GM18517 (cell line): ENCODE data around the gene SH3BGRL2.
A peak's percentile ranks its signal among the peaks of the same experiment; 100 is the strongest.

ENCODE experiments used
- ATAC-seq: cut with Tn5 transposase; IDR thresholded peaks from one replicate; pipeline ENCODE4 v1.9.1; 2021; ENCODE audit warnings: mild to moderate bottlenecking, moderate library complexity; ENCODE audit not compliant: unreplicated experiment

Gene SH3BGRL2

GRCh38 chr6:79694623-79695343 is 63.7 kb downstream of the SH3BGRL2 start:
- ATAC-seq, result no peak

GRCh38 chr6:79697430-79697829 is 66.3 kb downstream of the SH3BGRL2 start:
- ATAC-seq, result no peak

- ATAC-seq, result no peak
Measured at GRCh38 chr6:79699606-79700005, 68.5 kb downstream of the SH3BGRL2 start.

GRCh38 chr6:79702691-79703090 is 71.6 kb downstream of the SH3BGRL2 start:
- ATAC-seq, result no peak

GRCh38 chr6:79704200-79704599 is 73.1 kb downstream of the SH3BGRL2 start:
- ATAC-seq, result no peak

- ATAC-seq, result no peak
Measured at GRCh38 chr6:79705456-79705995, 74.4 kb downstream of the SH3BGRL2 start.

- no peak for ATAC-seq
Measured at GRCh38 chr6:79706527-79706926, 75.4 kb downstream of the SH3BGRL2 start.

GRCh38 chr6:79707621-79708020 is 76.5 kb downstream of the SH3BGRL2 start:
- ATAC-seq, result no peak

- ATAC-seq, result no peak
Measured at GRCh38 chr6:79708095-79708791, 77.1 kb downstream of the SH3BGRL2 start.

GRCh38 chr6:79710127-79710526 is 79.0 kb downstream of the SH3BGRL2 start:
- no peak for ATAC-seq

GRCh38 chr6:79711167-79711566 is 80.0 kb downstream of the SH3BGRL2 start:
- no peak for ATAC-seq

GRCh38 chr6:79712144-79712543 is 81.0 kb downstream of the SH3BGRL2 start:
- ATAC-seq, result no peak

GRCh38 chr6:79712616-79713135 is 81.5 kb downstream of the SH3BGRL2 start:
- no peak for ATAC-seq

GRCh38 chr6:79713701-79714322 is 82.7 kb downstream of the SH3BGRL2 start:
- peak; percentile 58 for ATAC-seq

GRCh38 chr6:79717989-79718388 is 86.9 kb downstream of the SH3BGRL2 start:
- no peak for ATAC-seq

- ATAC-seq, result no peak
Measured at GRCh38 chr6:79718509-79719247, 87.5 kb downstream of the SH3BGRL2 start.

GRCh38 chr6:79719248-79719960 is 88.3 kb downstream of the SH3BGRL2 start:
- ATAC-seq, result no peak

- no peak for ATAC-seq
Measured at GRCh38 chr6:79724816-79725215, 93.7 kb downstream of the SH3BGRL2 start.

GRCh38 chr6:79731471-79731870 is 100.3 kb downstream of the SH3BGRL2 start:
- no peak for ATAC-seq

- ATAC-seq, result no peak
Measured at GRCh38 chr6:79733388-79733787, 102.3 kb downstream of the SH3BGRL2 start.
